D721Med (cell line): Measurements from ENCODE around the gene PANX2.

Experiments used
- DNase-seq: peaks from one replicate; pipeline ENCODE4 v3.0.0; 2011; ENCODE audit warnings: low spot score; ENCODE audit not compliant: insufficient read length
- FAIRE-seq: peaks from 2 replicates; lab custom pipeline; 2011; peaks lifted over from hg19 to GRCh38; lab: Jason Lieb, UNC
- CTCF ChIP-seq: IDR thresholded peaks from 2 replicates; pipeline ENCODE4 v1.5.1; 2012; ENCODE audit warnings: mild to moderate bottlenecking, control low read depth; ENCODE audit not compliant: insufficient read depth; ENCODE audit errors: missing control alignments

Gene PANX2

DNA sequence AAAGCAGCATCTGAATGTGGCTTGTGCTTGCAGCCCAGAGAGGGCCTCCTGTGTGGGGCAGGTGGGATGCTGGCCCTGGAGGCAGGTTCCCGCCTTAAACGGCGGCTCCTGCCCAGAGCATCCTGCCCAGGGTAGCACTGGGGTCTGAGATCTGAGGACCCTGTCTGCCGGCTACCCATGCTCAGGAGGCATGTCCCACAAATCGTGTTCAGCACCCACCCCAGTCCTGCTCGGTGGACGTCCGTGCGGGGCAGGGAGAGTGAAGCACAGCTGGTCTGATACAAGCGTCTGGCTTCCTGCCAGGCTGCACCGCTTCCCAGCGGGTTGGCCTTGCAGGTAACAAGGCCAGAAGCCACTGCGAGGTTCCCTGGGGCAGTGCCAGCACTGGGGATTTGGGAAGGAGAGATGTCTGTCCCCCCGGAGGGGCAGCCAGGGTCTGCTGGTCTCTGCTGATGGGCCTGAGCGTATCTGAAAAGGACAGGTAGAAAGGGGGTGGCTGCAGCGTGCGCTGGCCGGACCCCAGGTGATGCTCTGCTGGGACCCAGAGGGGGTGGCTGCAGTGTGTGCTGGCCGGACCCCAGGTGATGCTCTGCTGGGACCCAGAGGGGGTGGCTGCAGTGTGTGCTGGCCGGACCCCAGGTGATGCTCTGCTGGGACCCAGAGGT, 18.8 kb downstream of the PANX2 start:
- TF ChIP-seq CTCF: no peak
- no peak for DNase-seq
- FAIRE-seq: no peak

GRCh38 chr22:50189849-50190181, 19.3 kb downstream of the PANX2 start:
- FAIRE-seq (no peak), DNase-seq (no peak)
- no peak for TF ChIP-seq CTCF

DNA sequence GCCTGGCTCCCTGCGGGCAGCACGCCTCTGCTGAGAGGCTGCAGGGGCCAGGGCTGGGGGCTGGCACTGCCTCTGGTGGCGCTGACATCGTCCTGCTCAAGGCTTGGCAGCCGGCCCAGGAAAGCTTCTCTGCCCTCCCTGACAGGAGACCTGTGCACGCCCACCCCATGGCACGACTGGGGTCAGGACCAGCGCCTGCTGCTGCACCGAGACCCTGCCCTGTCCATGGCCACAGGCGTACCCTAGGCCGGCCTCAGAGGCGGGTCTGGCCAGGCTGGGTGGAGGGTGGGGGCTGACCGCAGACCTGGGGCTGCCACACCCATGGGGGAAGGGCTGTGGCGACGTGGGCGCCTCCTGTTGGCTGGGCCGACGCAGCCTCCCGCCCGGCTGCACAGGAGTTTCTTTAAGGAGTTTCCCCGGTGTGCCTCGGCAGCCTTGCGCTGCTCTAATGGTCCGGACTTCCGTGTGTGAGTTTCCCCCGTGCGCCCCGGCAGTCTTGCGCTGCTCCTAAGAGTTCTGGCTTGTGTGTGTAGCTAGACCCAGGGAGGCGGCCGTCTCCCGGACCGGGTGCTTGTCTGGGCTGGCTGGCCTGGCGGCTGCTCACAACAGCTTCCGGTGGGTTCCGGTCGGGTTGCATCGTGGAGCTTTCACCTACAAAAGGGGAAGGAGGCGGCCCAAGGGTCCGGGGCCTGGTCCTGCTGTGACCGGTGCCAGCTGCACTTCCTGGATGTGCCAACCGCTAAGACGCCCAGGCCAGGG, 19.8 kb downstream of the PANX2 start:
- no peak for TF ChIP-seq CTCF
- DNase-seq: no peak
- no peak for FAIRE-seq

DNA sequence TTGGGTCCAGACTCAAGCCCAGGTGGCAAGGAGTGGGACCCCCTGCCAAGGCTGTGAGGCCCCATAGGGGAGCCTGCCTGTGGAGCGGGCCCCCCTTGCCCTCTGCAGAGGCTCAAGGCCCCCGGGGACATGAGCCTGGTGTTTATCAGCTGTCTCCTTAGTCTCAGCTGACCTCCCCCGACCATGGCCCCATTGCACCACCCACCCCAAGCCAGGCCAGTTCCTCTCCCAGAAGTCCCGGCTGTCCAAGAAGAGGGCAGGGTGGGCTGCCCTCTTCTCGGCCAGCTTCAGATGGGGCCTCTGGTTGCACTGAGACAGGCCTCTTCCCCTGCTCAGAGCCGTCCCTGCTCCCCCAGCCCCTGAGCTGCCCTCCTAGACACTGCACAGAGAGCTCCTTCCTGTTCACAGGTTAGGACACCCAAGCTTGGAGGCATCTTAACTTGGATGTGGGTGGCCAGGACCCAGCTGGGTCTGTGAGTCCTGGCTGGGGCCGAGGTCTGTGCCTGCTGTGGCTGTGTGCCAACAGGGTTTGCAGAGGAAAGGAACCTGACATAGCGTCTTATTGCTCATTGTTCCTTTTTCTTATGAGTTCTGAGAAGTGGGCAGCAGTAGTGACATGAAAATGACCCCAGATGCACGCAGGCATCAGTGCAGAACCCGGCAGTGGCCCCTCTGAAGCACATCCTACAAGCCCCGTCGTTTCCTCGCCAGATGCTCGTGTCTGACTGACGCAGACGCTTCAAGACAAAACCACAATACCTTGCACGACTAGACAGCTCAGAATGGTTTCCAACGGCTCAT, 20.6 kb downstream of the PANX2 start:
- FAIRE-seq (no peak), DNase-seq (no peak)
- no peak for TF ChIP-seq CTCF

GRCh38 chr22:50192436-50193204, 22.1 kb downstream of the PANX2 start:
- no peak for TF ChIP-seq CTCF
- DNase-seq: no peak
- no peak for FAIRE-seq

DNA sequence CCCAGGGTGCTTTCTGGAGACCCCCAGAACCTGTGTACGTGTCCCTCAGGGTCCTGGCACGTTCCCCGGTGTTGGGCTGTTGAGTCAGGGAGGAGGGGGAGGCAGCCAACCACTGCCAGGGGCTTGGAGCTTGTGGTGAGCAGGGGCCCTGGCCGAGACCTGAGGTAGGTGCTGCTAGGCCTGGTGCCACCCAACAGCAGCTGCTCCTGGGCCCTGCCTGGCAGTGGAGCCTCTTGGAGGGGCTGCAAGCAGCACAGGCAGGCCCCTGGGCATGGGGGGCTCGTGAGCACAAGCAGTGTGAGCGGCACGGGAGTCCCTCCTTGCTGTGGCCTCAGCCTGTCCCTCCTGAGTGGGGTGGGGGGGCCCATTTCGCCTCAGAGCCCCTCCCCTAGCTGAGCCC, 23.1 kb downstream of the PANX2 start:
- FAIRE-seq (no peak), DNase-seq (no peak)
- no peak for TF ChIP-seq CTCF
